Progenitor cell of endocrine pancreas (in vitro differentiated cells): ENCODE measurements around the gene RREB1. TPM values are rescaled to one million over a fixed set of nuclear protein-coding genes. Genes with fewer than 3 reads are reported as not detected.

Experiments
- DNase-seq: peaks from one replicate; pipeline ENCODE4 v3.0.0; 2021; ENCODE audit warnings: low spot score; ENCODE audit not compliant: unreplicated experiment
- H3K27ac Mint-ChIP-seq: 2 replicates; pipeline ENCODE4 v1.8.0; 2021; ENCODE audit warnings: mild to moderate bottlenecking, moderate library complexity, mixed read lengths
- H3K27me3 Mint-ChIP-seq: 2 replicates; pipeline ENCODE4 v1.8.0; 2021; ENCODE audit warnings: mixed read lengths
- H3K36me3 Mint-ChIP-seq: 2 replicates; pipeline ENCODE4 v1.8.0; 2022; ENCODE audit warnings: mixed read lengths; ENCODE audit not compliant: insufficient read depth
- H3K4me1 Mint-ChIP-seq: 2 replicates; pipeline ENCODE4 v1.8.0; 2021; ENCODE audit warnings: low read depth, mixed read lengths
- H3K4me3 Mint-ChIP-seq: 2 replicates; pipeline ENCODE4 v1.8.0; 2021; ENCODE audit warnings: low read depth, mild to moderate bottlenecking, moderate library complexity, mixed read lengths
- H3K9me3 Mint-ChIP-seq: 2 replicates; pipeline ENCODE4 v1.8.0; 2021; ENCODE audit warnings: low read depth, mixed read lengths
- CTCF ChIP-seq: fragments of 200-600 bp; sonication (generic); IDR thresholded peaks from one replicate; pipeline ENCODE4 v1.5.0; 2021; ENCODE audit warnings: antibody characterized with exemption, mild to moderate bottlenecking; ENCODE audit not compliant: unreplicated experiment
- total RNA-seq: library from RNA; stranded (reverse); gene quantifications from 2 replicates; pipeline ENCODE4 v1.2.1, GENCODE V29; 2021

Gene RREB1
- total RNA-seq, 1 donor from 2014 or later: 71.7 TPM

- Mint-ChIP-seq H3K9me3 (no peaks in the 10 kb centered on the region), H3K4me1 (peaks cover 66% of the 10 kb centered on the region), H3K36me3 (no peaks in the 10 kb centered on the region), H3K27ac (peak overlapping the region; percentile 98), H3K27me3 (no peaks in the 10 kb centered on the region), H3K4me3 (peak overlapping the region; percentile 69)
- no peak for TF ChIP-seq CTCF
- DNase-seq: no peak
Observed at GRCh38 chr6:7139835-7140470, 32.2 kb downstream of the RREB1 start.

GRCh38 chr6:7140631-7141378, 33.0 kb downstream of the RREB1 start:
- no peak for TF ChIP-seq CTCF
- peaks cover 69% of the 10 kb centered on the region for H3K4me1 Mint-ChIP-seq

GRCh38 chr6:7142228-7142801, 34.6 kb downstream of the RREB1 start:
- Mint-ChIP-seq H3K27ac (peak overlapping the region; percentile 95), H3K4me3 (peak overlapping the region; percentile 17), H3K9me3 (no peaks in the 10 kb centered on the region), H3K36me3 (no peaks in the 10 kb centered on the region), H3K27me3 (no peaks in the 10 kb centered on the region), H3K4me1 (peaks cover 76% of the 10 kb centered on the region)
- no peak for TF ChIP-seq CTCF
- DNase-seq: no peak

More at GRCh38 chr6:7140631-7141378, 33.0 kb downstream of the RREB1 start:
- peak overlapping the region; percentile 69 for H3K4me3 Mint-ChIP-seq
- no peaks in the 10 kb centered on the region for H3K36me3 Mint-ChIP-seq
- peak overlapping the region; percentile 98 for H3K27ac Mint-ChIP-seq
- peak; percentile 64 for DNase-seq
- no peaks in the 10 kb centered on the region for H3K27me3 Mint-ChIP-seq
- H3K9me3 Mint-ChIP-seq: no peaks in the 10 kb centered on the region

GRCh38 chr6:7142918-7143475, 35.2 kb downstream of the RREB1 start:
- Mint-ChIP-seq H3K9me3 (no peaks in the 10 kb centered on the region), H3K4me1 (peaks cover 76% of the 10 kb centered on the region), H3K36me3 (no peaks in the 10 kb centered on the region), H3K27ac (peak overlapping the region; percentile 95), H3K4me3 (peak overlapping the region; percentile 50), H3K27me3 (no peaks in the 10 kb centered on the region)
- TF ChIP-seq CTCF: no peak
- DNase-seq: no peak

- peak overlapping the region; percentile 95 for H3K27ac Mint-ChIP-seq
- TF ChIP-seq CTCF: peak; percentile 47
- no peaks in the 10 kb centered on the region for H3K36me3 Mint-ChIP-seq
- H3K9me3 Mint-ChIP-seq: no peaks in the 10 kb centered on the region
- no peaks in the 10 kb centered on the region for H3K27me3 Mint-ChIP-seq
- no peak for DNase-seq
- peaks cover 74% of the 10 kb centered on the region for H3K4me1 Mint-ChIP-seq
- H3K4me3 Mint-ChIP-seq: peak overlapping the region; percentile 50
Observed at GRCh38 chr6:7143476-7143974, 35.8 kb downstream of the RREB1 start.
